Activated CD4-positive, alpha-beta T cell treated with anti-CD3 and anti-CD28 coated beads, Interleukin-2, amount 10 ng/mL, durations not matched to agents 7 days and 5 days (primary cell): ENCODE data around the gene NID1. TPM values are rescaled to one million over a fixed set of nuclear protein-coding genes. Genes with fewer than 3 reads are reported as not detected.
A peak's percentile ranks its signal among the peaks of the same experiment; 100 is the strongest.

Experiments used
- CTCF ChIA-PET: fragments of 350-600 bp; sonication (Branson Sonifier 250); formaldehyde crosslinking; loops from one replicate; lab custom pipeline; 2021; ENCODE audit warnings: antibody characterized with exemption; lab: Charles Lee
- POLR2A ChIA-PET: fragments of 350-600 bp; sonication (Branson Sonifier 250); formaldehyde crosslinking; loops from one replicate; lab custom pipeline; 2021; ENCODE audit warnings: antibody characterized with exemption; lab: Charles Lee
- DNase-seq: peaks from one replicate; pipeline ENCODE4 v3.0.0-alpha.2; 2020
- H3K27ac Mint-ChIP-seq: one replicate; pipeline ENCODE4 v1.8.0; 2021; ENCODE audit warnings: mild to moderate bottlenecking, moderate library complexity, mixed read lengths
- H3K27me3 Mint-ChIP-seq: one replicate; pipeline ENCODE4 v1.8.0; 2021; ENCODE audit warnings: mixed read lengths
- H3K36me3 Mint-ChIP-seq: one replicate; pipeline ENCODE4 v1.8.0; 2021; ENCODE audit warnings: low read depth, mixed read lengths
- H3K4me1 Mint-ChIP-seq: one replicate; pipeline ENCODE4 v1.8.0; 2021; ENCODE audit warnings: mixed read lengths
- H3K4me3 Mint-ChIP-seq: one replicate; pipeline ENCODE4 v1.8.0; 2021; ENCODE audit warnings: mild to moderate bottlenecking, moderate library complexity, mixed read lengths
- H3K9me3 Mint-ChIP-seq: one replicate; pipeline ENCODE4 v1.8.0; 2021; ENCODE audit warnings: mixed read lengths
- total RNA-seq, 2 experiments: library from RNA; stranded (reverse); gene quantifications; one replicate each; pipeline ENCODE4 v1.2.3, GENCODE V29; 2021

NID1 gene
- total RNA-seq: under 1 TPM in 1 of 2 experiments, not detected in 1; 0.08 TPM

GRCh38 chr1:236064674-236065508, at the start of gene NID1:
Gene NID1 (minus strand): TSS chr1:236065090. CDS start chr1:236065079, 11 bp downstream.
- Mint-ChIP-seq H3K9me3 (no peaks in the 10 kb centered on the region), H3K4me3 (peak within 1 kb of the TSS; percentile 38), H3K4me1 (peaks cover 26% of the 10 kb centered on the region), H3K36me3 (no peaks in the 10 kb centered on the region), H3K27me3 (peaks cover 54% of the 10 kb centered on the region), H3K27ac (no peak within 1 kb of the TSS)
- ChIA-PET POLR2A (no interaction called here), CTCF (interaction anchor here (1.3 to 1.6 kb wide), 3 partner anchors 10 to 93 kb away, joined by 3 to 5 read pairs (median 4); no protein-coding TSS in a partner anchor)
- peak; percentile 11 for DNase-seq

DNA sequence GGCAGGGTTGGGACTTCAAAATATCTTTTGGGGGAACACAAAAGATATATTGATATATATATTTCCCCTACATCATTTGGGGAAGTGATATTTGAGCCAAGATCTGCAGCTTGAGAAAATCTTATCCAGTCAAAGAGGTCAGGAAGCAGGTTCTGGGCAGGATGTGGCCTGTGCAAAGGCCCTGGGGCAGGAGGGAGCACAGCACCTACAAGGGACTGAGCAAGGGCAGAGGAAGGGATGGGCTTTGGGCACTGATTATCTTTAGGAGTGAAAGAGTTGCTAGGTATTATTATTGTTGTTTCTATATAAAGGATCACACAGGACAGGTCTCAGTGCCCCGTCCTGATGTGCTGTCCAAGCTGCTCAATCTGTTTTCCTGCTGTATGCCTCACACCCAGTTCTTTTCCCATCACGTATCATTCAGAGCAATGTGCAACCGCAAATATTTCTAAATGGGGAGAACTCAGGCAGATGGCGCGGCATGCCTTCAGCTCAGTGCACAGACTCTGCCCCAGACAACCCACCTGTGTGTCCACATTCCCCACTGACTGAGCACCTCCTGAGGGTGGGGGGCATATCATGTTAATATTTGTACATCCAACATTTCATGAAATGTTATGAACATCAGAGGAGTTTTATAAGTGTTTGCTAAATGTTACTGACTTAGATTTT, 49.3 kb upstream of the NID1 start:
- DNase-seq: no peak
- H3K36me3 Mint-ChIP-seq: no peaks in the 10 kb centered on the region
- no peaks in the 10 kb centered on the region for H3K4me1 Mint-ChIP-seq
- peaks cover 2% of the 10 kb centered on the region for H3K27me3 Mint-ChIP-seq
- CTCF ChIA-PET: no interaction called here
- POLR2A ChIA-PET: no interaction called here
- no peaks in the 10 kb centered on the region for H3K9me3 Mint-ChIP-seq
- H3K4me3 Mint-ChIP-seq: no peak overlapping the region
- no peak overlapping the region for H3K27ac Mint-ChIP-seq

DNA sequence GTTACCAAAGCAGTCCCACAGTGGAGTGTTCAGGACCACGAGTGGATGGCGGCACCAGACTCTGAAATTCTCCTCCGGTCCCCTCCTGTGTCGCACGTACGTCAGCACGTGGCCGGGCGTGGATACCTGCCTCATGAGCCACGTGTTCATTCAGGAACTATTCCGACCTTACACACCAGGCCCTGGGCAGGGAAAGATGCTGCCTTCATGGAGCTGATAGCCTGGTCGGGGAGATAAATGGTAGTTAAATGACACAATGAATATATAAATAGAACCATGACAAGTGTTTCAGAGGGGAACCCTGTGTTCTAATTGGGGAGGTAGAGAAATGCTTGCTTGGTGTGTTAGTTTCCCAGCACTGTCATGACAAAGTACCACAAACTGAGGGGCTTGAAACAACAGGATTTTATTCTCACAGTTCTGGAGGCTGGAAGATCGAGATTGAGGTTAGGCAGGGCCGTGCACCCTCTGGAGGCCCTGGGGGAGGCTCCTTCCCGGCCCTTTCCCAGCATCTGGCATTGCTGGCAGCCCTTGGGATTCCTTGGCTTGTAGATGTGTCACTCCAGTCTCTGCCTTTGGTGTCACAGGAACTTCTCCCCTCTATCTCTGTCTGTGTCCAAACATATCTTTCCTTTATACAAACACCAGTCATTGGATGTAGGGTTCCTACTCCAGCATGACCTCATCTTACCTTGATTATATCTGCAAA, 48.6 kb upstream of the NID1 start:
- Mint-ChIP-seq H3K36me3 (no peaks in the 10 kb centered on the region), H3K27me3 (peaks cover 2% of the 10 kb centered on the region), H3K4me3 (no peak overlapping the region), H3K4me1 (no peaks in the 10 kb centered on the region), H3K27ac (no peak overlapping the region), H3K9me3 (no peaks in the 10 kb centered on the region)
- no peak for DNase-seq
- CTCF ChIA-PET: no interaction called here
- POLR2A ChIA-PET: no interaction called here

- H3K4me1 Mint-ChIP-seq: no peaks in the 10 kb centered on the region
- ChIA-PET POLR2A (no interaction called here), CTCF (no interaction called here)
- no peak for DNase-seq
- no peaks in the 10 kb centered on the region for H3K9me3 Mint-ChIP-seq
- H3K27me3 Mint-ChIP-seq: peaks cover 2% of the 10 kb centered on the region
- H3K36me3 Mint-ChIP-seq: no peaks in the 10 kb centered on the region
- no peak overlapping the region for H3K4me3 Mint-ChIP-seq
- no peak overlapping the region for H3K27ac Mint-ChIP-seq
Measured at GRCh38 chr1:236112332-236112627, 47.4 kb upstream of the NID1 start.

DNA sequence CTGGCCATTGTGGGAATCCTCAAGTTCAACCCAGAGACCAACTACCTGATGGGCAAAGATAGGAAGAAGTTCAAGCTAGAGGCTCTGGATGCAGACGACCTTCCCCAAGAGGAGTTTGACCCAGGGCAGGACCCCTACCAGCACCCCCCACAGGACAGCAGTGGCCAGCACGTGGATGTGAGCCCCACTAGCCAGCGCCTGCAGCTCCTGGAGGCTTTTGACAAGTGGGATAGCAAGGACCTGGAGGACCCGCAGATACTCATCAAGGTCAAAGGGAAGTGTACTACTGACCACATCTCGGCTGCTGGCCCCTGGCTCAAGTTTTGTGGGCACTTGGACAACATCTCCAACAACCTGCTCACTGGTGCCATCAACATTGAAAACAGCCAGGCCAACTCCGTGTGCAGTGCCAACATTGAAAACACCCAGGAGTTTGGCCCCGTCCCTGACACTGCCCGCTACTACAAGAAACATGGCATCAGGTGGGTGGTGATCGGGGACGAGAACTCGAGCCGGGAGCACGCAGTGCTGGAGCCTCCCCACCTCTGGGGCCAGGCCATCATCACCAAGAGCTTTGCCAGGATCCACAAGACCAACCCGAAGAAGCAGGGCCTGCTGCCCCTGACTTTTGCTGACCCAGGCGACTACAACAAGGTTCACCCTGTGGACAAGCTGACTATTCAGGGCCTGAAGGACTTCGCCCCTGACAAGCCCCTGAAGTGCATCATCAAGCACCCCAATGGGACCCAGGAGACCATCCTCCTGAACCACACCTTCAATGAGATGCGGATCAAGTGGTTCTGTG, 46.8 kb upstream of the NID1 start:
- no peaks in the 10 kb centered on the region for H3K9me3 Mint-ChIP-seq
- peaks cover 5% of the 10 kb centered on the region for H3K4me1 Mint-ChIP-seq
- ChIA-PET CTCF (no interaction called here), POLR2A (no interaction called here)
- no peaks in the 10 kb centered on the region for H3K36me3 Mint-ChIP-seq
- DNase-seq: no peak
- H3K4me3 Mint-ChIP-seq: no peak overlapping the region
- peaks cover 2% of the 10 kb centered on the region for H3K27me3 Mint-ChIP-seq
- no peak overlapping the region for H3K27ac Mint-ChIP-seq

GRCh38 chr1:236110137-236110536, 45.2 kb upstream of the NID1 start:
- no peaks in the 10 kb centered on the region for H3K9me3 Mint-ChIP-seq
- H3K4me1 Mint-ChIP-seq: peaks cover 6% of the 10 kb centered on the region
- CTCF ChIA-PET: no interaction called here
- no peaks in the 10 kb centered on the region for H3K36me3 Mint-ChIP-seq
- peaks cover 2% of the 10 kb centered on the region for H3K27me3 Mint-ChIP-seq
- DNase-seq: no peak
- H3K4me3 Mint-ChIP-seq: no peak overlapping the region
- H3K27ac Mint-ChIP-seq: no peak overlapping the region
- POLR2A ChIA-PET: no interaction called here

- Mint-ChIP-seq H3K27me3 (peaks cover 2% of the 10 kb centered on the region), H3K9me3 (no peaks in the 10 kb centered on the region), H3K4me1 (peaks cover 8% of the 10 kb centered on the region), H3K27ac (no peak overlapping the region), H3K36me3 (no peaks in the 10 kb centered on the region), H3K4me3 (no peak overlapping the region)
- CTCF ChIA-PET: no interaction called here
- no peak for DNase-seq
- POLR2A ChIA-PET: no interaction called here
Measured at GRCh38 chr1:236108027-236108648, 43.2 kb upstream of the NID1 start.

- H3K9me3 Mint-ChIP-seq: no peaks in the 10 kb centered on the region
- peaks cover 8% of the 10 kb centered on the region for H3K4me1 Mint-ChIP-seq
Measured at GRCh38 chr1:236107121-236107907, 42.4 kb upstream of the NID1 start.

GRCh38 chr1:236103646-236104218, 38.8 kb upstream of the NID1 start:
- Mint-ChIP-seq H3K4me3 (no peak overlapping the region), H3K36me3 (no peaks in the 10 kb centered on the region), H3K27me3 (peaks cover 2% of the 10 kb centered on the region), H3K9me3 (no peaks in the 10 kb centered on the region), H3K4me1 (peaks cover 8% of the 10 kb centered on the region), H3K27ac (no peak overlapping the region)
- ChIA-PET CTCF (interaction anchor here (0.6 to 1.1 kb wide), 4 partner anchors 120 to 404 kb away, joined by 3 to 4 read pairs (median 3); no protein-coding TSS in a partner anchor), POLR2A (no interaction called here)
- peak; percentile 72 for DNase-seq

More at GRCh38 chr1:236107121-236107907, 42.4 kb upstream of the NID1 start:
- H3K27me3 Mint-ChIP-seq: peaks cover 2% of the 10 kb centered on the region
- POLR2A ChIA-PET: no interaction called here
- no peak overlapping the region for H3K4me3 Mint-ChIP-seq
- H3K27ac Mint-ChIP-seq: no peak overlapping the region
- H3K36me3 Mint-ChIP-seq: no peaks in the 10 kb centered on the region
- no peak for DNase-seq
- CTCF ChIA-PET: interaction anchor here (0.7 to 0.9 kb wide), 3 partner anchors 14 to 533 kb away, joined by 3 to 4 read pairs (median 4); no protein-coding TSS in a partner anchor

DNA sequence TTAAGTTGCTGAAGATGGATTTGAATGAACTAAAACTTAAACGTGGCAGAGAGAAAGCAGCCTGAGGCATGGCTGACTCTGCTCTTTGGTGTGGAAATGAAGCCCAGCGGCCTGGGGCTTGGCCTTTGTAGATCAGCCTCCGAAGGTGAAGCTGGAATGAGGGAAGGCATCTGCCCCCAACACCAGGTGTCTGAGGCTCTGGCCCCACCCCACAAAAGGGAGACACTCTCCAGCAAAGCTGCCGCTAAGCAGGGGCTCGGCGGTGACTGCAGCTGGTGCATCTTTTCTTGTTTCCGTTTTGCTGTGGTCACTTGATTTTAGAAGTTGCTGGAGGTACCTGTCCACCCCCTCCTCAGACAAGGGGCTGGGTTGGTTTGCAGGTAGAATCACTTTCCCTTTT, 38.2 kb upstream of the NID1 start:
- Mint-ChIP-seq H3K4me1 (peaks cover 8% of the 10 kb centered on the region), H3K27me3 (peaks cover 2% of the 10 kb centered on the region), H3K9me3 (no peaks in the 10 kb centered on the region), H3K27ac (no peak overlapping the region), H3K36me3 (no peaks in the 10 kb centered on the region), H3K4me3 (no peak overlapping the region)
- POLR2A ChIA-PET: no interaction called here
- no peak for DNase-seq
- CTCF ChIA-PET: no interaction called here

- no peak for DNase-seq
- Mint-ChIP-seq H3K9me3 (no peaks in the 10 kb centered on the region), H3K4me3 (no peak overlapping the region), H3K27me3 (peaks cover 2% of the 10 kb centered on the region), H3K36me3 (no peaks in the 10 kb centered on the region), H3K27ac (no peak overlapping the region), H3K4me1 (peaks cover 8% of the 10 kb centered on the region)
- CTCF ChIA-PET: no interaction called here
- POLR2A ChIA-PET: no interaction called here
Measured at GRCh38 chr1:236102611-236103010, 37.7 kb upstream of the NID1 start.
